K562 (cell line): ENCODE data around the gene ERC2.

ENCODE experiments used
- GATA2 ChIP-seq: sonication (generic); formaldehyde crosslinking; IDR thresholded peaks from 2 replicates; pipeline ENCODE4 v1.4.0; 2020; ENCODE audit warnings: mild to moderate bottlenecking, missing genetic modification reagents
- KAT7 ChIP-seq: sonication (generic); formaldehyde crosslinking; IDR thresholded peaks from 2 replicates; pipeline ENCODE4 v1.8.0; 2022; ENCODE audit warnings: missing genetic modification reagents, mild to moderate bottlenecking, borderline replicate concordance
- LEF1 ChIP-seq: fragments of 450-650 bp; IDR thresholded peaks from 2 replicates; pipeline ENCODE4 v1.6.1; 2016; ENCODE audit warnings: mild to moderate bottlenecking
- NR2C2 ChIP-seq, 2 experiments: fragments of 200-800 bp in 1 of 2; sonication (Bioruptor generic) in 1 of 2; sonication (generic) in 1 of 2; formaldehyde crosslinking in 1 of 2; IDR thresholded peaks; 2 replicates each; pipeline versions ENCODE4 v1.6.1 to v1.8.0; 2016 to 2022; ENCODE audit warnings: mild to moderate bottlenecking in 1 of 2, missing compliant biosample characterization in 1 of 2, missing genetic modification characterization in 1 of 2, missing genetic modification reagents in 1 of 2
- POLR2A ChIP-seq: fragments of 450-650 bp; conservative IDR thresholded peaks from 2 replicates; pipeline ENCODE4 v1.6.1; 2016
- ZEB2 ChIP-seq: fragments of 450-650 bp; IDR thresholded peaks from 2 replicates; pipeline ENCODE4 v1.6.1; 2016
- ZNF175 ChIP-seq: fragments of 200-800 bp; sonication (Bioruptor generic); IDR thresholded peaks from 2 replicates; pipeline ENCODE4 v1.6.1; 2016; ENCODE audit warnings: low read depth, mild to moderate bottlenecking, missing genetic modification characterization, missing compliant biosample characterization
- ZNF830 ChIP-seq: fragments of 250-450 bp; sonication (Bioruptor Pico); IDR thresholded peaks from 2 replicates; pipeline ENCODE4 v1.5.0; 2021; ENCODE audit warnings: mild to moderate bottlenecking
- TF ChIP-seq, protein P1 (sequence below): IDR thresholded peaks from 3 replicates; pipeline ENCODE4 v1.6.1; 2011; ENCODE audit warnings: borderline replicate concordance, mild to moderate bottlenecking, moderate library complexity; ENCODE audit not compliant: insufficient read length; ENCODE audit errors: extremely low read depth
- TF ChIP-seq, protein P2 (sequence below), 3 experiments: IDR thresholded peaks in 2 of 3; conservative IDR thresholded peaks in 1 of 3; 2 replicates each; pipeline ENCODE4 v1.5.1; 2011 to 2012; ENCODE audit warnings: low read length in 3 of 3, mild to moderate bottlenecking in 3 of 3, control low read depth in 2 of 3, improper control_type of control experiment in 1 of 3, inconsistent platforms in 1 of 3, low read depth in 1 of 3, mixed read lengths in 1 of 3, moderate library complexity in 1 of 3; ENCODE audit not compliant: insufficient read depth in 2 of 3
- TF ChIP-seq, protein P3 (sequence below): IDR thresholded peaks from 3 replicates; pipeline ENCODE4 v1.6.1; 2011; ENCODE audit warnings: borderline replicate concordance, mild to moderate bottlenecking; ENCODE audit not compliant: insufficient read length, insufficient read depth
- TF ChIP-seq, protein P4 (sequence below): fragments of 250-450 bp; sonication (Bioruptor Pico); IDR thresholded peaks from 2 replicates; pipeline ENCODE4 v1.4.0; 2020; ENCODE audit warnings: mild to moderate bottlenecking
- TF ChIP-seq, protein P5 (sequence below): fragments of 450-650 bp; formaldehyde crosslinking; IDR thresholded peaks from 2 replicates; pipeline ENCODE4 v1.4.0; 2020; ENCODE audit warnings: mild to moderate bottlenecking, moderate library complexity

DNA sequence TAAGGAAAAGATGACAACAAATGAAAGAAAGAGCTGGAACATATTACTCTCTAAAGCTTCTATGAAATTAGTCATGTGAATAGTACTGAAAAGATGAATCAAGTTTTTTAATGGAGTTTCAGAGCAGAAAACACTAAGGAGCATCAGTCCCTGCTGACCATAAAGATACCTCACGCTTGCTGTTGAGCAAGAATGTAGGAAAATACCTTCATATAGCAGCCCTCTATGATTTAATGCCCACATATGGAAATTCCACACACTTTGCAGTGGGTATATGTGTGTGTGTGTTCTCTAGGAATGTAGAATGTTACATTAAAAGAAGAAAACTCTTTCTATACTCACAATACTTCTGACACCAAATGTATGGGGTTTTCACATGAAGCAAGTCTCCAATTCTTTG, 355.0 kb downstream of the ERC2 start:
- no peak for TF ChIP-seq NR2C2 (CRISPR knock-in tag; IDR thresholded peaks at IDR 0.05)
- TF ChIP-seq NR2C2 (tag; IDR thresholded peaks at IDR 0.05) = no peak
- no peak for TF ChIP-seq ZNF175
- TF ChIP-seq, protein P1, sequence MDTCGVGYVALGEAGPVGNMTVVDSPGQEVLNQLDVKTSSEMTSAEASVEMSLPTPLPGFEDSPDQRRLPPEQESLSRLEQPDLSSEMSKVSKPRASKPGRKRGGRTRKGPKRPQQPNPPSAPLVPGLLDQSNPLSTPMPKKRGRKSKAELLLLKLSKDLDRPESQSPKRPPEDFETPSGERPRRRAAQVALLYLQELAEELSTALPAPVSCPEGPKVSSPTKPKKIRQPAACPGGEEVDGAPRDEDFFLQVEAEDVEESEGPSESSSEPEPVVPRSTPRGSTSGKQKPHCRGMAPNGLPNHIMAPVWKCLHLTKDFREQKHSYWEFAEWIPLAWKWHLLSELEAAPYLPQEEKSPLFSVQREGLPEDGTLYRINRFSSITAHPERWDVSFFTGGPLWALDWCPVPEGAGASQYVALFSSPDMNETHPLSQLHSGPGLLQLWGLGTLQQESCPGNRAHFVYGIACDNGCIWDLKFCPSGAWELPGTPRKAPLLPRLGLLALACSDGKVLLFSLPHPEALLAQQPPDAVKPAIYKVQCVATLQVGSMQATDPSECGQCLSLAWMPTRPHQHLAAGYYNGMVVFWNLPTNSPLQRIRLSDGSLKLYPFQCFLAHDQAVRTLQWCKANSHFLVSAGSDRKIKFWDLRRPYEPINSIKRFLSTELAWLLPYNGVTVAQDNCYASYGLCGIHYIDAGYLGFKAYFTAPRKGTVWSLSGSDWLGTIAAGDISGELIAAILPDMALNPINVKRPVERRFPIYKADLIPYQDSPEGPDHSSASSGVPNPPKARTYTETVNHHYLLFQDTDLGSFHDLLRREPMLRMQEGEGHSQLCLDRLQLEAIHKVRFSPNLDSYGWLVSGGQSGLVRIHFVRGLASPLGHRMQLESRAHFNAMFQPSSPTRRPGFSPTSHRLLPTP = no peak
- no peak for TF ChIP-seq POLR2A
- TF ChIP-seq, protein P2, sequence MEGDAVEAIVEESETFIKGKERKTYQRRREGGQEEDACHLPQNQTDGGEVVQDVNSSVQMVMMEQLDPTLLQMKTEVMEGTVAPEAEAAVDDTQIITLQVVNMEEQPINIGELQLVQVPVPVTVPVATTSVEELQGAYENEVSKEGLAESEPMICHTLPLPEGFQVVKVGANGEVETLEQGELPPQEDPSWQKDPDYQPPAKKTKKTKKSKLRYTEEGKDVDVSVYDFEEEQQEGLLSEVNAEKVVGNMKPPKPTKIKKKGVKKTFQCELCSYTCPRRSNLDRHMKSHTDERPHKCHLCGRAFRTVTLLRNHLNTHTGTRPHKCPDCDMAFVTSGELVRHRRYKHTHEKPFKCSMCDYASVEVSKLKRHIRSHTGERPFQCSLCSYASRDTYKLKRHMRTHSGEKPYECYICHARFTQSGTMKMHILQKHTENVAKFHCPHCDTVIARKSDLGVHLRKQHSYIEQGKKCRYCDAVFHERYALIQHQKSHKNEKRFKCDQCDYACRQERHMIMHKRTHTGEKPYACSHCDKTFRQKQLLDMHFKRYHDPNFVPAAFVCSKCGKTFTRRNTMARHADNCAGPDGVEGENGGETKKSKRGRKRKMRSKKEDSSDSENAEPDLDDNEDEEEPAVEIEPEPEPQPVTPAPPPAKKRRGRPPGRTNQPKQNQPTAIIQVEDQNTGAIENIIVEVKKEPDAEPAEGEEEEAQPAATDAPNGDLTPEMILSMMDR (IDR thresholded peaks at IDR 0.05 in 2 of 3, conservative IDR thresholded peaks at IDR 0.05 in 1 of 3; ENCODE audit: insufficient read depth in 2 of 3, low read depth in 1 of 3, low read length in 3 of 3) = no peak
- TF ChIP-seq, protein P3, sequence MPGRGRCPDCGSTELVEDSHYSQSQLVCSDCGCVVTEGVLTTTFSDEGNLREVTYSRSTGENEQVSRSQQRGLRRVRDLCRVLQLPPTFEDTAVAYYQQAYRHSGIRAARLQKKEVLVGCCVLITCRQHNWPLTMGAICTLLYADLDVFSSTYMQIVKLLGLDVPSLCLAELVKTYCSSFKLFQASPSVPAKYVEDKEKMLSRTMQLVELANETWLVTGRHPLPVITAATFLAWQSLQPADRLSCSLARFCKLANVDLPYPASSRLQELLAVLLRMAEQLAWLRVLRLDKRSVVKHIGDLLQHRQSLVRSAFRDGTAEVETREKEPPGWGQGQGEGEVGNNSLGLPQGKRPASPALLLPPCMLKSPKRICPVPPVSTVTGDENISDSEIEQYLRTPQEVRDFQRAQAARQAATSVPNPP = no peak
- TF ChIP-seq, protein P4, sequence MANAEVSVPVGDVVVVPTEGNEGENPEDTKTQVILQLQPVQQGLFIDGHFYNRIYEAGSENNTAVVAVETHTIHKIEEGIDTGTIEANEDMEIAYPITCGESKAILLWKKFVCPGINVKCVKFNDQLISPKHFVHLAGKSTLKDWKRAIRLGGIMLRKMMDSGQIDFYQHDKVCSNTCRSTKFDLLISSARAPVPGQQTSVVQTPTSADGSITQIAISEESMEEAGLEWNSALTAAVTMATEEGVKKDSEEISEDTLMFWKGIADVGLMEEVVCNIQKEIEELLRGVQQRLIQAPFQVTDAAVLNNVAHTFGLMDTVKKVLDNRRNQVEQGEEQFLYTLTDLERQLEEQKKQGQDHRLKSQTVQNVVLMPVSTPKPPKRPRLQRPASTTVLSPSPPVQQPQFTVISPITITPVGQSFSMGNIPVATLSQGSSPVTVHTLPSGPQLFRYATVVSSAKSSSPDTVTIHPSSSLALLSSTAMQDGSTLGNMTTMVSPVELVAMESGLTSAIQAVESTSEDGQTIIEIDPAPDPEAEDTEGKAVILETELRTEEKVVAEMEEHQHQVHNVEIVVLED = no peak
- no peak for TF ChIP-seq KAT7
- TF ChIP-seq LEF1 = no peak
- no peak for TF ChIP-seq ZEB2
- TF ChIP-seq GATA2 (CRISPR knock-in tag) = no peak
- TF ChIP-seq, protein P5, sequence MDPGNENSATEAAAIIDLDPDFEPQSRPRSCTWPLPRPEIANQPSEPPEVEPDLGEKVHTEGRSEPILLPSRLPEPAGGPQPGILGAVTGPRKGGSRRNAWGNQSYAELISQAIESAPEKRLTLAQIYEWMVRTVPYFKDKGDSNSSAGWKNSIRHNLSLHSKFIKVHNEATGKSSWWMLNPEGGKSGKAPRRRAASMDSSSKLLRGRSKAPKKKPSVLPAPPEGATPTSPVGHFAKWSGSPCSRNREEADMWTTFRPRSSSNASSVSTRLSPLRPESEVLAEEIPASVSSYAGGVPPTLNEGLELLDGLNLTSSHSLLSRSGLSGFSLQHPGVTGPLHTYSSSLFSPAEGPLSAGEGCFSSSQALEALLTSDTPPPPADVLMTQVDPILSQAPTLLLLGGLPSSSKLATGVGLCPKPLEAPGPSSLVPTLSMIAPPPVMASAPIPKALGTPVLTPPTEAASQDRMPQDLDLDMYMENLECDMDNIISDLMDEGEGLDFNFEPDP (CRISPR knock-in tag) = no peak
- no peak for TF ChIP-seq ZNF830 (CRISPR knock-in tag)
